Cardiac septum (tissue), 1 donor: ENCODE data around the gene COL5A3. TPM values are rescaled to one million over a fixed set of nuclear protein-coding genes. Genes with fewer than 3 reads are reported as not detected.
"Not testable (repeated sequence)": the region's sequence is repeated elsewhere in the genome, so short reads cannot be mapped to it uniquely, and the experiment has no call there.

Experiments used
- DNase-seq: peaks from one replicate; pipeline ENCODE4 v3.0.0-alpha.2; 2020; ENCODE audit warnings: low spot score
- intact Hi-C: fragments of 100-400 bp; cut with DNase I; formaldehyde crosslinking; loops from one replicate; pipeline ENCODE4 v1.14.0; 2022
- long read RNA-seq: library from polyadenylated mRNA; unstranded; transcript quantifications from one replicate; pipeline ENCODE4 v2.0.0, GENCODE V29; 2021
- total RNA-seq: library from RNA; stranded (reverse); fragmentation: NEBNext Ultra II Directional; extraction: Animal tissue kit (Norgen Biotek cat#: 25700); gene quantifications from one replicate; pipeline ENCODE4 v1.2.1, GENCODE V29; 2021
- donor health status: DM: no; HTN: no; CAD: no.

The COL5A3 gene
- 8.9 TPM for total RNA-seq
- long read RNA-seq, partial matches to known transcripts = 0 of 2 reads
- long read RNA-seq, other reads (novel, unspliced or antisense) = 2 of 2 reads

GRCh38 chr19:10010247-10010691 lies at the start of gene COL5A3:
Gene COL5A3 (minus strand): TSS chr19:10010504. CDS start chr19:10010385, 119 bp downstream.
- DNase-seq = no peak
- intact Hi-C loops = no loop called here

GRCh38 chr19:10052602-10053360 lies 42.5 kb upstream of the COL5A3 start:
- intact Hi-C loops = no loop called here
- DNase-seq = no peak

- intact Hi-C loops = no loop called here
- no peak for DNase-seq
Observed at GRCh38 chr19:10049626-10050025, 39.3 kb upstream of the COL5A3 start.

GRCh38 chr19:10045371-10045770 lies 35.1 kb upstream of the COL5A3 start:
- intact Hi-C loops = no loop called here
- DNase-seq = no peak

GRCh38 chr19:10044390-10044789 lies 34.1 kb upstream of the COL5A3 start:
- intact Hi-C loops = no loop called here
- DNase-seq = no peak

- no peak for DNase-seq
- intact Hi-C loops = no loop called here
Observed at GRCh38 chr19:10043286-10043927, 33.1 kb upstream of the COL5A3 start.

GRCh38 chr19:10037809-10038208 lies 27.5 kb upstream of the COL5A3 start:
- DNase-seq = no peak
- intact Hi-C loops = no loop called here

GRCh38 chr19:10037367-10037766 lies 27.1 kb upstream of the COL5A3 start:
- no peak for DNase-seq
- intact Hi-C loops = no loop called here

- intact Hi-C loops = no loop called here
- DNase-seq = no peak
Observed at GRCh38 chr19:10036601-10037071, 26.3 kb upstream of the COL5A3 start.

GRCh38 chr19:10033614-10034013 lies 23.3 kb upstream of the COL5A3 start:
- DNase-seq = no peak
- intact Hi-C loops = no loop called here

GRCh38 chr19:10027158-10027997 lies 17.1 kb upstream of the COL5A3 start:
- intact Hi-C loops = loop anchor here (2.0 to 5.0 kb wide), 2 partner anchors 80 to 93 kb away; no protein-coding TSS in a partner anchor
- DNase-seq = peak; percentile 95

- DNase-seq = no peak
- intact Hi-C loops = loop anchor here (2.0 to 5.0 kb wide), 2 partner anchors 79 to 92 kb away; no protein-coding TSS in a partner anchor
Observed at GRCh38 chr19:10026744-10027143, 16.4 kb upstream of the COL5A3 start.

GRCh38 chr19:10023096-10023495 lies 12.8 kb upstream of the COL5A3 start:
- DNase-seq, intact Hi-C loops: not testable (repeated sequence)

GRCh38 chr19:10021863-10022262 lies 11.6 kb upstream of the COL5A3 start:
- intact Hi-C loops = no loop called here
- DNase-seq = no peak

GRCh38 chr19:10021446-10021845 lies 11.1 kb upstream of the COL5A3 start:
- no peak for DNase-seq
- intact Hi-C loops = no loop called here

GRCh38 chr19:10020851-10021250 lies 10.5 kb upstream of the COL5A3 start:
- intact Hi-C loops = no loop called here

GRCh38 chr19:10019246-10019645 lies 8.9 kb upstream of the COL5A3 start:
- DNase-seq = no peak
- intact Hi-C loops = no loop called here

More at GRCh38 chr19:10020851-10021250, 10.5 kb upstream of the COL5A3 start:
- DNase-seq = no peak

GRCh38 chr19:10018786-10019185 lies 8.5 kb upstream of the COL5A3 start:
- intact Hi-C loops = no loop called here
- DNase-seq = no peak

- DNase-seq = no peak
- intact Hi-C loops = no loop called here
Observed at GRCh38 chr19:10018263-10018662, 8.0 kb upstream of the COL5A3 start.
